Panc1 (cell line): ENCODE measurements around the gene DCST1. TPM values are rescaled to one million over a fixed set of nuclear protein-coding genes. Genes with fewer than 3 reads are reported as not detected.

ENCODE experiments used
- ATAC-seq: fragments of 200-7000 bp; cut with Tn5 transposase; 2 replicates; pipeline ENCODE4 v1.9.1; 2020; ENCODE audit warnings: mild to moderate bottlenecking, moderate library complexity
- BruUV-seq: library from RNA; stranded (reverse); fragments of 400-500 nt; replicated peaks from 2 replicates; lab custom pipeline; 2021; lab: Mats Ljungman, UMichigan
- CTCF ChIA-PET: fragments of 300-600 bp; sonication (Branson Sonifier 250); formaldehyde crosslinking; loops from one replicate; lab custom pipeline; 2022; ENCODE audit warnings: antibody characterized with exemption; lab: Charles Lee
- POLR2A ChIA-PET: fragments of 300-600 bp; sonication (Branson Sonifier 250); formaldehyde crosslinking; loops from one replicate; lab custom pipeline; 2022; ENCODE audit warnings: antibody characterized with exemption; lab: Charles Lee
- DNase-seq: peaks from one replicate; pipeline ENCODE4 v3.0.0-alpha.2; 2010; ENCODE audit warnings: low read depth, low spot score
- H3K27ac ChIP-seq: 2 replicates; pipeline ENCODE4 v1.5.1; 2011; ENCODE audit warnings: mild to moderate bottlenecking, low read length, inconsistent platforms
- H3K27me3 ChIP-seq: fragments of 200-500 bp; sonication (Bioruptor generic); 2 replicates; pipeline ENCODE4 v1.6.0; 2014; ENCODE audit warnings: low read length, inconsistent platforms; ENCODE audit not compliant: control insufficient read depth, insufficient read depth
- H3K36me3 ChIP-seq: fragments of 200-500 bp; sonication (Bioruptor generic); 2 replicates; pipeline ENCODE4 v1.5.1; 2014; ENCODE audit warnings: inconsistent platforms, mild to moderate bottlenecking, low read length, moderate library complexity; ENCODE audit not compliant: control insufficient read depth, insufficient read depth
- H3K4me1 ChIP-seq: 2 replicates; pipeline ENCODE4 v1.5.1; 2011; ENCODE audit warnings: inconsistent platforms, mild to moderate bottlenecking, low read length, moderate library complexity; ENCODE audit not compliant: control insufficient read depth, insufficient read depth
- H3K4me3 ChIP-seq, 2 experiments: 2 replicates each; pipeline ENCODE4 v1.5.1; 2011 to 2012; ENCODE audit warnings: low read depth in 2 of 2, low read length in 2 of 2, mild to moderate bottlenecking in 2 of 2, inconsistent platforms in 1 of 2, moderate library complexity in 1 of 2
- H3K9me3 ChIP-seq: fragments of 200-500 bp; sonication (Bioruptor generic); 2 replicates; pipeline ENCODE4 v1.5.1; 2014; ENCODE audit warnings: low read depth, mild to moderate bottlenecking, inconsistent platforms, low read length, moderate library complexity; ENCODE audit not compliant: control insufficient read depth, insufficient read depth
- CTCF ChIP-seq: fragments of 450-650 bp; IDR thresholded peaks from 2 replicates; pipeline ENCODE4 v1.5.1; 2017; ENCODE audit warnings: mild to moderate bottlenecking
- POLR2AphosphoS5 ChIP-seq: IDR thresholded peaks from 2 replicates; pipeline ENCODE4 v1.6.1; 2012; ENCODE audit warnings: mild to moderate bottlenecking, low read depth, low read length, moderate library complexity
- REST ChIP-seq, 2 experiments: IDR thresholded peaks; 2 replicates each; pipeline ENCODE4 v1.6.1; 2011 to 2012; ENCODE audit warnings: low read depth in 2 of 2, control low read depth in 1 of 2, low read length in 1 of 2, mild to moderate bottlenecking in 1 of 2, moderate library complexity in 1 of 2; ENCODE audit not compliant: insufficient read depth in 1 of 2
- SIN3A ChIP-seq: IDR thresholded peaks from 2 replicates; pipeline ENCODE4 v1.6.1; 2012; ENCODE audit warnings: low read depth, mild to moderate bottlenecking, low read length, moderate library complexity, borderline replicate concordance; ENCODE audit not compliant: insufficient read depth
- TCF7L2 ChIP-seq: IDR thresholded peaks from 2 replicates; pipeline ENCODE4 v1.6.1; 2011; ENCODE audit warnings: mild to moderate bottlenecking, low read depth, low read length, inconsistent platforms
- in situ Hi-C: cut with HindIII; loops from 2 replicates; pipeline ENCODE4 v1.10.0; 2016; ENCODE audit warnings: low sequenced_read_pairs, low pct_unique_long_range_greater_than_20kb
- intact Hi-C: fragments of 100-400 bp; cut with micrococcal nuclease; formaldehyde crosslinking; loops from one replicate; pipeline ENCODE4 v1.10.0; 2022; ENCODE audit not compliant: unreplicated experiment
- total RNA-seq: library from RNA; stranded (reverse); gene quantifications from one replicate; pipeline ENCODE4 v1.2.1, GENCODE V29; 2021; ENCODE audit not compliant: unreplicated experiment

The DCST1 gene
- total RNA-seq, 1 experiment from 2014 or later: not detected

GRCh38 chr1:155005076-155006011, 28.3 kb upstream of the DCST1 start:
- ChIA-PET POLR2A (no interaction called here), CTCF (no interaction called here)
- in situ Hi-C loops: no loop called here
- H3K27ac ChIP-seq: peak overlapping the region; percentile 99
- no peaks in the 10 kb centered on the region for H3K27me3 ChIP-seq
- DNase-seq (no peak), ATAC-seq (peak; percentile 1; the same call in 1 of the 2 replicates)
- TF ChIP-seq REST (IDR thresholded peaks at IDR 0.05; ENCODE audit: insufficient read depth in 1 of 2, low read depth in 2 of 2, low read length in 1 of 2) (no peak), SIN3A (no peak), POLR2AphosphoS5 (peak; percentile 26; the same call in 1 of the 2 replicates), TCF7L2 (no peak)
- no peaks in the 10 kb centered on the region for H3K9me3 ChIP-seq
- H3K36me3 ChIP-seq: peaks cover 5% of the 10 kb centered on the region; the same call in 1 of the 2 replicates
- peak overlapping the region; percentile 80 to 98; a peak in 3 of 4 replicates for H3K4me3 ChIP-seq
- intact Hi-C loops: no loop called here
- peaks cover 40% of the 10 kb centered on the region for H3K4me1 ChIP-seq
- BruUV-seq: TSS peak; percentile 59

GRCh38 chr1:155006601-155007101, 27.0 kb upstream of the DCST1 start:
- Histone ChIP-seq H3K9me3 (no peaks in the 10 kb centered on the region), H3K27me3 (no peaks in the 10 kb centered on the region), H3K36me3 (peaks cover 5% of the 10 kb centered on the region; the same call in 1 of the 2 replicates), H3K4me1 (peaks cover 42% of the 10 kb centered on the region), H3K27ac (peak overlapping the region; percentile 87), H3K4me3 (no peak overlapping the region)
- BruUV-seq: no TSS peak
- POLR2A ChIA-PET: interaction anchor here (0.7 kb wide), 1 partner anchor 16 kb away, joined by 3 read pairs; no protein-coding TSS in a partner anchor
- TF ChIP-seq POLR2AphosphoS5 (no peak), CTCF (no peak), REST (IDR thresholded peaks at IDR 0.05; ENCODE audit: insufficient read depth in 1 of 2, low read depth in 2 of 2, low read length in 1 of 2) (no peak), SIN3A (no peak), TCF7L2 (no peak)
- ATAC-seq (no peak), DNase-seq (no peak)
- intact Hi-C loops (no loop called here), in situ Hi-C loops (no loop called here)
- CTCF ChIA-PET: interaction anchor here (0.6 kb wide), 1 partner anchor 32 kb away, joined by 3 read pairs; no protein-coding TSS in a partner anchor
